NB4 (cell line): ENCODE results near the gene FAM210A.

Experiments used
- CTCF ChIP-seq: IDR thresholded peaks from one replicate; pipeline ENCODE4 v1.5.1; 2012; ENCODE audit warnings: low read depth, low read length
- MYC ChIP-seq: IDR thresholded peaks from 2 replicates; pipeline ENCODE4 v1.6.1; 2011; ENCODE audit warnings: low read depth, low read length
- TF ChIP-seq, protein P1 (sequence below): IDR thresholded peaks from 2 replicates; pipeline ENCODE4 v1.6.1; 2011; ENCODE audit warnings: low read depth, low read length

DNA sequence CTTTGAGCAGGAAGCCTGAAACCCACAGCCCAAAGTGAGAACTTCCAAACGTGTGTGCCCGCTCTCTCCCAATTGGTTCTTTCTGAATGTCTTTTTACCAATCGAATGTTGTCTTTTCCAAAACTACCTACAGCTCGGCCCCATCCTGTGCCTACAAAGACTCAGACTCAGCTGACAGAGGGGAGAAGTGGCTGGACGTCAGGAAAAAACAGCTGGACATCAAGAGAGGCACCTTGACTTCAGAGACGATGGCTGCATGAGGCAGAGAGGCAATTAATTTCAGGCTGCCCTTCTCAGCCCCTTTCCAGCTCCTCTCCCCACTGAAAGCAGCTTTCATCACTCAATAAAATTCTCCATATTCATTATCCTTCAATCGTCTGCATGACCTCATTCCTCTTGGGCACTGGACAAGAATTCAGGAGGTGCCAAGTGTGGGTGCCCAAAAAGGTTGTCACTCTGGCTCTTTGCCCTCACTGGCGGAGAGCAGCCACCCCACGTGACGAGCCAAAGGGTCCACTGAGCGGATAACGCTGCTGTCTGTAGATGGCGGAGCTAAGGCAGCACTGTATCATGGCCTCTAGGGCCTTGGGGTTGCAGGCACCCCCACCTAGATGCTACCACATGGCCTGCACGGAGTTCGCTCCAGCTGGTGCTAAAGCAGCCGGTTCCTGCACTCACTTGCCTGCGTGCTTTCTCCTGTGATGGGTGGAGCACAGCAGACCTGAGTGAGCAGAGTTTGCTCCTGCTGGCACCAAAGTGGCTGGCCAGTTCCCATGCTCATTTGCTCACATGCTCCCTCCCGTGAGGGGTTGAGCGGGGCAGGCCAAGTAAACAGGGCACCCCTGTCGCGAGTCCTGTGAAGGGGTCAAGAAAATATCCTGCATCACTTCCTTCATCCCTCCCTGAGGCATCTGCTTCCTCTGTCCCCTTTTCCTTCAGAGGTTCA lies 37.9 kb downstream of the FAM210A start:
- TF ChIP-seq CTCF (no peak), MYC (no peak)
- TF ChIP-seq, protein P1, sequence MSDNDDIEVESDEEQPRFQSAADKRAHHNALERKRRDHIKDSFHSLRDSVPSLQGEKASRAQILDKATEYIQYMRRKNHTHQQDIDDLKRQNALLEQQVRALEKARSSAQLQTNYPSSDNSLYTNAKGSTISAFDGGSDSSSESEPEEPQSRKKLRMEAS = no peak
